ENCODE data around the gene MAGOH. TPM values are rescaled to one million over a fixed set of nuclear protein-coding genes. Genes with fewer than 3 reads are reported as not detected.

Gene MAGOH
- total and polyA plus RNA-seq, 9 of the 15 experiments (the other 6 are each of a cell fraction or from before 2014, with no cell fraction given) = 102 to 342 (median 135) TPM

GRCh38 chr1:53210352-53210751 lies 28.0 kb downstream of the MAGOH start:
- intact Hi-C loops (cut with micrococcal nuclease) (no loop called here), in situ Hi-C loops (cut with MboI) (no loop called here)
- BruUV-seq (replicated peaks) = no TSS peak
- no peak overlapping the region for H3K27ac ChIP-seq (ENCODE audit: extremely low read depth, low read depth, low read length)
- H3K9ac ChIP-seq (ENCODE audit: insufficient read depth in 1 of 2, low read depth in 2 of 2, low read length in 2 of 2) = no peak overlapping the region
- TF ChIP-seq MCM2 (IDR thresholded peaks at IDR 0.05; ENCODE audit: low read depth) = no peak
- no peak for TF ChIP-seq GTF3C2 (IDR thresholded peaks at IDR 0.05; ENCODE audit: borderline replicate concordance, extremely low read depth, insufficient read length)
- TF ChIP-seq ZNF717 (CRISPR knock-in tag; IDR thresholded peaks at IDR 0.05) = no peak
- TF ChIP-seq EZH2 (IDR thresholded peaks at IDR 0.05; ENCODE audit: borderline replicate concordance, low read depth, low read length) = no peak
- TF ChIP-seq ZBTB11 (CRISPR knock-in tag; IDR thresholded peaks at IDR 0.05) = no peak
- no peak for TF ChIP-seq NONO (IDR thresholded peaks at IDR 0.05; ENCODE audit: low read depth in 2 of 2, low read length in 1 of 2)
- no peak for TF ChIP-seq ZNF668 (CRISPR knock-in tag; IDR thresholded peaks at IDR 0.05)
- no peak for TF ChIP-seq KDM5B (IDR thresholded peaks at IDR 0.05; ENCODE audit: insufficient replicate concordance, low read depth, low read length)
- no peak for TF ChIP-seq CBFA2T3 (IDR thresholded peaks at IDR 0.05)
- POLR2A ChIA-PET = interaction anchor here (0.6 to 2.4 kb wide), 2 partner anchors 15 to 26 kb away, joined by 4 to 13 read pairs; no protein-coding TSS in a partner anchor
- H3K9me1 ChIP-seq (ENCODE audit: control insufficient read depth, insufficient read depth, low read length) = no peaks in the 10 kb centered on the region
- peaks cover 15% of the 10 kb centered on the region for H3K9me3 ChIP-seq (replicated peaks; ENCODE audit: control insufficient read depth, insufficient read depth, low read depth, low read length)
- no peak for FAIRE-seq
- DNase-seq (ENCODE audit: extremely low read depth in 1 of 4, low spot score in 3 of 4) = no peak
- H3K27me3 ChIP-seq (ENCODE audit: control insufficient read depth in 2 of 2, insufficient read depth in 2 of 2, low read length in 2 of 2) = no peaks in the 10 kb centered on the region
- no peak for ATAC-seq
- CTCF ChIA-PET (ENCODE audit: low intra/inter-chr PET ratio) = no interaction called here
- no peak overlapping the region for H2AFZ ChIP-seq (ENCODE audit: low read depth, low read length)
- H3K36me3 ChIP-seq (ENCODE audit: control insufficient read depth, insufficient read depth, low read length) = peaks cover 57% of the 10 kb centered on the region
- H3K4me1 ChIP-seq (replicated peaks in 1 of 2; ENCODE audit: control insufficient read depth in 2 of 2, insufficient read depth in 2 of 2, low read length in 2 of 2) = no peaks in the 10 kb centered on the region
- H3K4me3 ChIP-seq = no peak overlapping the region
- H3K79me2 ChIP-seq (ENCODE audit: control insufficient read depth, insufficient read depth, low read length) = no peaks in the 10 kb centered on the region
- no peaks in the 10 kb centered on the region for H4K20me1 ChIP-seq (replicated peaks; ENCODE audit: control insufficient read depth, insufficient read depth, low read length)
- H3K4me2 ChIP-seq (ENCODE audit: insufficient read depth, low read length) = no peak overlapping the region
- 70% methylated on average over 7 of the region's 7 CpGs for WGBS (ENCODE audit: insufficient coverage, low coverage, missing lambda C conversion rate)

Measured in K562 (cell line).